NCI-H82 treated with DMSO at 0.1 percent for 48 hours (cell line): ENCODE measurements around the gene C20orf204.

Experiments
- DNase-seq: peaks from one replicate; lab custom pipeline; 2025; ENCODE audit not compliant: unreplicated experiment; lab: John Stamatoyannopoulos, UW

Gene C20orf204

GRCh38 chr20:64025826-64026412 lies 10.1 kb upstream of the C20orf204 start:
- no peak for DNase-seq

- DNase-seq = no peak
These were observed 7.8 kb upstream of the C20orf204 start for GRCh38 chr20:64027981-64028685.

GRCh38 chr20:64029293-64030117 lies 6.5 kb upstream of the C20orf204 start:
- DNase-seq = no peak

- DNase-seq = no peak
These were observed 5.4 kb upstream of the C20orf204 start for GRCh38 chr20:64030371-64031134.

- DNase-seq = no peak
These were observed 4.1 kb upstream of the C20orf204 start for GRCh38 chr20:64031822-64032314.

GRCh38 chr20:64032706-64033624 lies 3.0 kb upstream of the C20orf204 start:
- no peak for DNase-seq

- DNase-seq = no peak
These were observed 1.9 kb upstream of the C20orf204 start for GRCh38 chr20:64033981-64034493.

- no peak for DNase-seq
These were observed 683 bp upstream of the C20orf204 start for GRCh38 chr20:64035066-64035932.

- DNase-seq = no peak
These were observed 590 bp downstream of the C20orf204 start for GRCh38 chr20:64036346-64037198.

- DNase-seq = no peak
These were observed 1.2 kb downstream of the C20orf204 start for GRCh38 chr20:64037199-64037497.

- no peak for DNase-seq
These were observed 1.7 kb downstream of the C20orf204 start for GRCh38 chr20:64037498-64038213.

GRCh38 chr20:64038224-64038564 lies 2.2 kb downstream of the C20orf204 start:
- no peak for DNase-seq

- no peak for DNase-seq
These were observed 2.7 kb downstream of the C20orf204 start for GRCh38 chr20:64038565-64039292.

- DNase-seq = no peak
These were observed 3.5 kb downstream of the C20orf204 start for GRCh38 chr20:64039293-64040160.

- DNase-seq = no peak
These were observed 4.5 kb downstream of the C20orf204 start for GRCh38 chr20:64040231-64041039.
